ENCODE results near the gene RGPD3.
"Not testable (repeated sequence)": the region's sequence is repeated elsewhere in the genome, so short reads cannot be mapped to it uniquely, and the experiment has no call there.

GRCh38 chr2:106511934-106512333, 43.7 kb upstream of the RGPD3 start:
- TF ChIP-seq CTCF, POLR2A (IDR thresholded peaks at IDR 0.05): not testable (repeated sequence)
